Omental fat pad (tissue), 4 donors: ENCODE data around the gene SLC5A6. TPM values are rescaled to one million over a fixed set of nuclear protein-coding genes. Genes with fewer than 3 reads are reported as not detected.

Experiments used
- ATAC-seq: fragments of 150-250 bp; one replicate; pipeline ENCODE4 v1.9.1; 2016; ENCODE audit warnings: mild to moderate bottlenecking, moderate library complexity; ENCODE audit not compliant: low FRiP score
- DNase-seq: peaks from one replicate; pipeline ENCODE4 v3.0.0-alpha.2; 2019; ENCODE audit warnings: low spot score
- total RNA-seq, 4 donors: library from RNA; depleted of rRNA; stranded (reverse); fragments of >200 nt; gene quantifications; one replicate each; pipeline ENCODE4 v1.1.0, GENCODE V29; 2016
- TF ChIP-seq, protein P1 (sequence below), 3 donors: fragments of 450-650 bp; IDR thresholded peaks; one replicate each; pipeline ENCODE4 v1.5.1; 2016 to 2017; ENCODE audit warnings: antibody characterized with exemption in 3 of 3, mild to moderate bottlenecking in 3 of 3, moderate library complexity in 2 of 3

SLC5A6 gene
- total RNA-seq, 4 donors from 2014 or later: 37.4 to 106 (median 83.6) TPM

DNA sequence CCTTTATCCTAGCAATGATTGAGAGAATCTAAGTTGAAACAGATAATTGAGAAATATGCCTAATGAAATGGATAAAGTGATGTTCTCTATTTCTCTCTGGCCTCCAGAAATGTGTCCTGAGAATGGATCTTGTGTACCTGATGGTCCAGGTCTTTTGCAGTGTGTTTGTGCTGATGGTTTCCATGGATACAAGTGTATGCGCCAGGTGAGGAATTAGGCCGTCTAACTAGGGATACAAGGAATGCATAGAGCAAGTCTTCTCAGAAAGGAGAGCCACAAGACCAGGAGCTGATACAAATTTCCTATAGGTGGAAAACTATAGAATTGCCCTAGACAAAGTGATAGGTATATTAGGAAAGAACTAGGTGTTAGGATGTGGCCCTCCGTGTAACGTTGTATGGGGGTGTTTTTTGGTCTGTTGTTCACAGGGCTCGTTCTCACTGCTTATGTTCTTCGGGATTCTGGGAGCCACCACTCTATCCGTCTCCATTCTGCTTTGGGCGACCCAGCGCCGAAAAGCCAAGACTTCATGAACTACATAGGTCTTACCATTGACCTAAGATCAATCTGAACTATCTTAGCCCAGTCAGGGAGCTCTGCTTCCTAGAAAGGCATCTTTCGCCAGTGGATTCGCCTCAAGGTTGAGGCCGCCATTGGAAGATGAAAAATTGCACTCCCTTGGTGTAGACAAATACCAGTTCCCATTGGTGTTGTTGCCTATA lies 4.5 kb upstream of the SLC5A6 start:
- TF ChIP-seq, protein P1, sequence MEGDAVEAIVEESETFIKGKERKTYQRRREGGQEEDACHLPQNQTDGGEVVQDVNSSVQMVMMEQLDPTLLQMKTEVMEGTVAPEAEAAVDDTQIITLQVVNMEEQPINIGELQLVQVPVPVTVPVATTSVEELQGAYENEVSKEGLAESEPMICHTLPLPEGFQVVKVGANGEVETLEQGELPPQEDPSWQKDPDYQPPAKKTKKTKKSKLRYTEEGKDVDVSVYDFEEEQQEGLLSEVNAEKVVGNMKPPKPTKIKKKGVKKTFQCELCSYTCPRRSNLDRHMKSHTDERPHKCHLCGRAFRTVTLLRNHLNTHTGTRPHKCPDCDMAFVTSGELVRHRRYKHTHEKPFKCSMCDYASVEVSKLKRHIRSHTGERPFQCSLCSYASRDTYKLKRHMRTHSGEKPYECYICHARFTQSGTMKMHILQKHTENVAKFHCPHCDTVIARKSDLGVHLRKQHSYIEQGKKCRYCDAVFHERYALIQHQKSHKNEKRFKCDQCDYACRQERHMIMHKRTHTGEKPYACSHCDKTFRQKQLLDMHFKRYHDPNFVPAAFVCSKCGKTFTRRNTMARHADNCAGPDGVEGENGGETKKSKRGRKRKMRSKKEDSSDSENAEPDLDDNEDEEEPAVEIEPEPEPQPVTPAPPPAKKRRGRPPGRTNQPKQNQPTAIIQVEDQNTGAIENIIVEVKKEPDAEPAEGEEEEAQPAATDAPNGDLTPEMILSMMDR (IDR thresholded peaks at IDR 0.05): no peak
- no peak for DNase-seq
- ATAC-seq: no peak

DNA sequence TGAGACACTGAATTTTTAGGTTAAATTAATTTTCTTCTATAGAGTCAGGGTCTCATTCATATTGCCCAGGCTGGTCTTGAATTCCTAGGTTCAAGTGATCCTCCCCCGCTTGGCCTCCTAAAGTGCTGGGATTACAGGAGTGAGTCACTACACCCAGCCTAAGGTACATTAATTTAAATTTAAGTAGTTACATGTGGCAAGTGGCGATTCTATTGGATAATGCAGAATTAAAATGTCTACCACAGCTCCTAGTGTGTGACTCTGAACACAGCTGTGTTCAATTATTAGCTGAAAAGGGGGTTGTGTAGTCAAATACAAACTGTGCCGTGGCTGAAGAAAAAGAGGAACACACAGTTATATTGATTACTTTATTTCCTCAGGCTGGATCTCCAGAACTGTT lies 2.9 kb upstream of the SLC5A6 start:
- TF ChIP-seq, protein P1 (IDR thresholded peaks at IDR 0.05): no peak
- ATAC-seq: no peak
- DNase-seq: no peak

DNA sequence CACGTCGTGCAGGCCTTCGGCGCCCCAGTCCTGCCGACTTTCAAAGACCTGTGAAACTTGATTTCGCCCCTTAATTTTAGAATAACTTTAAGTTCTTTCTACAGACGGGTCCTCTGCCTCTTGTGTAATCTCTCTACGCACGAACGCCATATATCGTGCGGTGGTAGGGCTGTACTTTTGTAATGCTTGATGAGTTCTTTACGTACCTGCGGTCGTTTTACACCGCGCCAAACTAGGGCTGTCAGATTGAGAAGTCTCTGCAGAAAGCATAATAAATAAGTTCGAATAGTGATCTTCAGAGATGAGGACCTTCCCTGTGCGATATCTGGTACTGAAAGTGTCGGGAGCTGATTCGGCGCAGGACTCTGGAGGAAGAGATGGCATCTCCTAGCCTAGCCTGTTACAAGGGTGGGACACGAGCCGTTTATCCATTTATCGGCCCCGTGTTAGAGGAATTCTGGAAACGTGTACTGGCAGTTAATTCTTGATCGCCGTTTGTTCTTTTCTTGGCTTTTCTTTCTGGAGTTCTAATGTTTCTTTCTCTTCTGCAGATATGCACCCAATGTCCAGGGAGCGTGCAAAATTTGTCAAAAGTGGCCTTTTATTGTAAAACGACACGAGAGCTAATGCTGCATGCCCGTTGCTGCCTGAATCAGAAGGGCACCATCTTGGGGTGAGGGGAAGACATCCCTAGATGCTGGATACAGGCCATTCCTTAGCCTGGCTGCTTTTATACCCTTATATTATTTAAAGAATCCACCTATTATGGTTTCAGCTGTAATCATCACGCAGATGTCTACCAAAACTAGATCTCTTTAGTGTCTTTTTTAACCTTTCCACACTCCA lies 781 bp upstream of the SLC5A6 start:
- no peak for DNase-seq
- ATAC-seq: peak; percentile 9
- TF ChIP-seq, protein P1 (IDR thresholded peaks at IDR 0.05): no peak

DNA sequence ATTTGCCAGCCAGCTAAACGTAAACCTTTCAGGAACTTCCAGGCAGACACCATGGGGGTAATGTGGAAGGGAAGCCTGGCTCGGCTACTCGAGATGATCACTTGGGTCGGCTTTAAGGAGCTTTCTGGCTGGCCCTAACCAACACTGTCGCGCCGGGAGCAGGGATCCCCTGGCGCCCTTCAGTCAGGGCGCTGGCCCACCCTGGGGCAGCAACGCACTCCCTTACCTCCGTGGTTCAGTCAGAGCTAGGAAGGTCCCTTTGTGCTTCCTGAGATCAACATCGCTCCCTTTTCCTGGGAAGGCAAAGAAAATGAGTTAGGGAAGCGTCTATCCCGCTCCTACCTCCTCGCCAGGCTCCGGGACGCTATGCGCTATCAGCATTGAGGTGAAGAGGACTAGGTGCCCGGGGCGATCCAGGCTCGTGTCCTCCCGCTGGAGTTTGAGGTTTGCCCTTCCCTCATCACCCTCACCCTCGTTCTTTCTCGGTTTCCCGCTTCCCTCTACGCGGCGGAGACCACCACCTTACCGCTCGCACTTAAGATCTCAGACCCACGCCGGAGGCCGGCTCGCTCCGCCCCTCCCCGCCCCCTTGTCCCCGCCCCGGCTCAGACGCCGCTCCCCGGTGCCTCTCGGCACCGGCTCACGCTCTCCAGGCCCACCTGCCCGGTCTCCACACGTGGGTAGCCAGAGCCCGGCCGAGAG lies 676 bp downstream of the SLC5A6 start:
- DNase-seq: no peak
- TF ChIP-seq, protein P1 (IDR thresholded peaks at IDR 0.05): no peak
- ATAC-seq: peak; percentile 4

DNA sequence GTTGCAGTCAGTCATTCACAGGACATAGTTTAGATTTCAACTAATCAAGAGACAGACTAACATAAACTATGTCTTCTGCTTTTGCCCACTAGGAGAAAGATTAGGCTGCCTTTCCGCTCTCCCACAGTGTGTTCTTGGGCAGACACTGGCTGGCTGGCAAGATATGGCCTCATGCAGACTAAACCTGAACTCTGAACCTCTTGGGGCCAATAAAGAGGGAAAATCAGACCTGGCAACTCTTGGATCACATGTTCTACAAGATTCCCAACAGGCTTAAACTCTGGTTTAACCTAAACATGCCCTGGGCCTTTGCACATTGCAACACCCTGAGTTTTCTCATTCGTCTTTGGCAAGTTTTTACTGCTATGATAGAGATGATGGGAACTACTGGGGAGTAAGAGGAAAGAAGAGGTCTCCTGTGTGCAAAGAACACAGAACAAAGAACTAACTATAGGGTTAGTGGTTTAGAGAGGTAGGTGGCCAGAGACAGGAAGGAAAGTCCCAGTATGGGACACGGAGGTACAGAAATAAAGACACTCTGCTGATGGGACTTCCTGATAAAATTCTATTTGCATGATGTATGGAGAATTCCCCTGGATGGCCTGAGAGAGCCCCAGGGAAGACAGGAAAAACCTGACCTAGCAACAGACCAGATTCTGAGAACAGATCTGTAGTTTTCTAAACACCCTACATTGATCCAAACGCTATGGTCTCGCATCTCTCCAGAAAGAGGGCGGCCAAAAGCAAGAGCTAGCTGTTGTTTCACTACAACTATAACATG lies 2.3 kb downstream of the SLC5A6 start:
- TF ChIP-seq, protein P1 (IDR thresholded peaks at IDR 0.05): no peak
- DNase-seq (no peak), ATAC-seq (no peak)

DNA sequence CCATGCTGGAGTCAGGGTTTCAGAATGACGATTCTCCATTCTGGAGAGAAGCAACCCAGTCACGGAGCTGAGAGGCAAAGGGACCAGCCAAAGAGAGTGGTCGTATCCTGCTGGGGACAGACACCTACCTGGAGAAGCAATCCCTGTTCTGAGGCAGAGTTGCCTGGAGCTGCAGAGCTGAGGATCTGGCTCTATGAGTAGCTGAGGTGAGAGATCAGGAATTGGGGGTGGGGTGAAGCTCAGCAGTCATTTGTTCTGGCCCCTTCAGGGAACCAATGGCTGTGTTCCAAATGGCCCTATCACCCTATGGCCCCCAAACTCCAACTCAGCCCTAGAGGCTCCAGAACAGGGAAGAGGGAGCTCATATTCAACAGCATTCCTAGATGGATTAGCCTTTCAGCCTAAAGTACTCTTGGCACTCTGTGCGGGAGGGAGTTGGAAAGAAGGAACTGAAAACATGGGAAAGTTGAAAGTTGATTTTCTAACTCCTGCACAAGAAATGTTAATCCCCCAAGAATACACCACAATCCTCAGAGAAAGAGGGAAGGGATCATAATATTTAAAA lies 3.5 kb downstream of the SLC5A6 start:
- DNase-seq (no peak), ATAC-seq (no peak)
- TF ChIP-seq, protein P1 (IDR thresholded peaks at IDR 0.05): no peak
